GM12878 (cell line): ENCODE results near the gene MTA3. TPM values are rescaled to one million over a fixed set of nuclear protein-coding genes. Genes with fewer than 3 reads are reported as not detected.

ENCODE experiments used
- ATAC-seq: fragments of 200-7000 bp; cut with Tn5 transposase; 3 replicates; pipeline ENCODE4 v1.9.1; 2020; ENCODE audit warnings: mild to moderate bottlenecking, moderate library complexity
- BruUV-seq: library from RNA; stranded (reverse); fragments of 400-500 nt; replicated peaks from 2 replicates; lab custom pipeline; 2021; lab: Mats Ljungman, UMichigan
- CTCF ChIA-PET: fragments of 300-600 bp; sonication (Branson Sonifier 250); formaldehyde crosslinking; extraction: SDS; loops from one replicate; lab custom pipeline; 2021; ENCODE audit warnings: inconsistent platforms; lab: Yijun Ruan, JAX
- POLR2A ChIA-PET: fragments of 350-600 bp; formaldehyde crosslinking; extraction: SDS; loops from one replicate; lab custom pipeline; 2021; ENCODE audit warnings: inconsistent platforms; lab: Charles Lee
- RAD21 ChIA-PET: fragments of 300-600 bp; sonication (Branson Sonifier 250); formaldehyde crosslinking; loops from one replicate; lab custom pipeline; 2023; ENCODE audit warnings: antibody characterized with exemption; ENCODE audit not compliant: unreplicated experiment; lab: Charles Lee
- SMC1A ChIA-PET: fragments of 300-600 bp; sonication (Branson Sonifier 250); formaldehyde crosslinking; loops from one replicate; lab custom pipeline; 2023; ENCODE audit not compliant: unreplicated experiment, uncharacterized antibody; lab: Charles Lee
- DNase-seq: peaks from one replicate; pipeline ENCODE4 v3.0.0-alpha.2; 2011; ENCODE audit warnings: low read depth, low spot score
- FAIRE-seq: peaks from 3 replicates; lab custom pipeline; 2011; peaks lifted over from hg19 to GRCh38; lab: Jason Lieb, UNC
- H2AFZ ChIP-seq: 2 replicates; pipeline ENCODE4 v1.6.0; 2011; ENCODE audit warnings: low read depth, low read length, control low read depth; ENCODE audit not compliant: control insufficient read depth
- H3K27ac ChIP-seq: 2 replicates; pipeline ENCODE4 v1.5.1; 2011; ENCODE audit warnings: control low read depth; ENCODE audit not compliant: control insufficient read depth, insufficient read depth
- H3K27me3 ChIP-seq, 2 experiments: replicated peaks in 1 of 2; 2 replicates each; pipeline versions ENCODE4 v1.6.0 to v1.6.1; 2011; ENCODE audit warnings: low read length in 1 of 2; ENCODE audit not compliant: control insufficient read depth in 2 of 2, insufficient read depth in 2 of 2
- H3K36me3 ChIP-seq, 2 experiments: 2 replicates each; pipeline ENCODE4 v1.5.1; 2011; ENCODE audit warnings: low read length in 1 of 2; ENCODE audit not compliant: control insufficient read depth in 2 of 2, insufficient read depth in 2 of 2
- H3K4me1 ChIP-seq: 2 replicates; pipeline ENCODE4 v1.6.1; 2011; ENCODE audit warnings: mild to moderate bottlenecking, low read length, moderate library complexity, mixed read lengths; ENCODE audit not compliant: control insufficient read depth, insufficient read depth
- H3K4me2 ChIP-seq: 2 replicates; pipeline ENCODE4 v1.6.0; 2011; ENCODE audit warnings: control low read depth; ENCODE audit not compliant: control insufficient read depth, insufficient read depth
- H3K4me3 ChIP-seq: fragments of 200-600 bp; sonication (generic); 2 replicates; pipeline ENCODE4 v1.5.1; 2016
- H3K79me2 ChIP-seq: 2 replicates; pipeline ENCODE4 v1.6.0; 2011; ENCODE audit warnings: low read length; ENCODE audit not compliant: control insufficient read depth, insufficient read depth
- H3K9ac ChIP-seq: 2 replicates; pipeline ENCODE4 v1.8.0; 2011; ENCODE audit warnings: low read length, control low read depth, mixed read lengths; ENCODE audit not compliant: control insufficient read depth, insufficient read depth
- H3K9me3 ChIP-seq: replicated peaks from 3 replicates; pipeline ENCODE4 v1.5.1; 2011; ENCODE audit warnings: mild to moderate bottlenecking, low read length; ENCODE audit not compliant: control insufficient read depth, insufficient read depth
- H4K20me1 ChIP-seq: 2 replicates; pipeline ENCODE4 v1.6.0; 2011; ENCODE audit not compliant: control insufficient read depth, insufficient read depth
- CHD2 ChIP-seq: IDR thresholded peaks from 2 replicates; pipeline ENCODE4 v1.6.1; 2011; ENCODE audit warnings: low read depth, low read length, improper control_type of control experiment, borderline replicate concordance
- WGBS: methylation state at CpG from one replicate; pipeline ENCODE4 v1.1.6; 2016; ENCODE audit warnings: low lambda C conversion rate; ENCODE audit not compliant: insufficient replicate concordance, insufficient coverage; ENCODE audit errors: missing lambda C conversion rate; 5-methylcytosine and 5-hydroxymethylcytosine counted together
- in situ Hi-C: fragments of 300-500 bp; cut with MboI; formaldehyde crosslinking; loops from 9 replicates; pipeline ENCODE4 v1.14.3; 2018; ENCODE audit warnings: mixed read lengths
- intact Hi-C: fragments of 100-400 bp; cut with micrococcal nuclease; formaldehyde crosslinking; loops from one replicate; pipeline ENCODE4 v1.14.2; 2022; ENCODE audit not compliant: unreplicated experiment
- polyA plus RNA-seq, 11 experiments: library from polyadenylated mRNA; depleted of rRNA in 4 of 11; unstranded in 6 of 11; stranded (reverse) in 5 of 11; fragments of >200 nt; fragmentation: Nextera tagmentation in 4 of 11; fragmentation: Illumina TruSeq in 1 of 11; extraction: Ambion mirVana in 4 of 11; extraction: Trizol in 1 of 11; gene quantifications; 1 replicate in 1 of 11; 2 replicates in 10 of 11; pipeline versions ENCODE4 v1.2.1 to v1.2.3, GENCODE V29; 2011 to 2016; ENCODE audit warnings: inconsistent platforms in 2 of 11, missing spikeins in 2 of 11, low read depth in 1 of 11
- total RNA-seq, 4 experiments: library from RNA; depleted of rRNA in 3 of 4; stranded (reverse); fragments of >200 nt in 3 of 4; fragmentation: Illumina TruSeq in 1 of 4; extraction: Trizol in 1 of 4; gene quantifications; 2 replicates each; pipeline versions ENCODE4 v1.2.1 to v1.2.3, GENCODE V29; 2013 to 2021
- TF ChIP-seq, protein P1 (sequence below): IDR thresholded peaks from 2 replicates; pipeline ENCODE4 v1.6.1; 2012; ENCODE audit warnings: mild to moderate bottlenecking, low read depth, low read length
- TF ChIP-seq, protein P2 (sequence below): IDR thresholded peaks from 2 replicates; pipeline ENCODE4 v1.6.1; 2012; ENCODE audit warnings: low read length, inconsistent platforms

Gene MTA3
- total and polyA plus RNA-seq, 10 of the 15 experiments (the other 5 are each of a cell fraction or from before 2014, with no cell fraction given) = 17.6 to 45.5 (median 26.5) TPM

DNA sequence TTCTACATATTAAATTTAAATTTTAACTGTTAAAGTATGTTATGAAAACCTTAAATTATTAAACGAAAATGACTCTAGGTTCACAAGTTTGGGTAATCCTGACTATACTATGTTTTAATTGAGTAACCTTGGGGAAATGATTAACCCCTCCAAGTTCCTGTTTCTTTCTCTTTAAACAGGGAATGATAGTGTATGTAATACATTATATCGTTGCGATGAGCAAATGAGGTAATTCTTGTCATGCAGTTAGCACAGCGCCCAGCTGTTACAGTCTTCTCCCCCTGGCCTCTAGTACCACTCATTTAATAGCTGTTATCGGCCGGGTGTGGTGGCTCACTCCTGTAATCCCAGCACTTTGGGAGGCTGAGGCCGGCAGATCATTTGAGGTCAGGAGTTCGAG, 80.4 kb downstream of the MTA3 start (continued):
- TF ChIP-seq, protein P1, sequence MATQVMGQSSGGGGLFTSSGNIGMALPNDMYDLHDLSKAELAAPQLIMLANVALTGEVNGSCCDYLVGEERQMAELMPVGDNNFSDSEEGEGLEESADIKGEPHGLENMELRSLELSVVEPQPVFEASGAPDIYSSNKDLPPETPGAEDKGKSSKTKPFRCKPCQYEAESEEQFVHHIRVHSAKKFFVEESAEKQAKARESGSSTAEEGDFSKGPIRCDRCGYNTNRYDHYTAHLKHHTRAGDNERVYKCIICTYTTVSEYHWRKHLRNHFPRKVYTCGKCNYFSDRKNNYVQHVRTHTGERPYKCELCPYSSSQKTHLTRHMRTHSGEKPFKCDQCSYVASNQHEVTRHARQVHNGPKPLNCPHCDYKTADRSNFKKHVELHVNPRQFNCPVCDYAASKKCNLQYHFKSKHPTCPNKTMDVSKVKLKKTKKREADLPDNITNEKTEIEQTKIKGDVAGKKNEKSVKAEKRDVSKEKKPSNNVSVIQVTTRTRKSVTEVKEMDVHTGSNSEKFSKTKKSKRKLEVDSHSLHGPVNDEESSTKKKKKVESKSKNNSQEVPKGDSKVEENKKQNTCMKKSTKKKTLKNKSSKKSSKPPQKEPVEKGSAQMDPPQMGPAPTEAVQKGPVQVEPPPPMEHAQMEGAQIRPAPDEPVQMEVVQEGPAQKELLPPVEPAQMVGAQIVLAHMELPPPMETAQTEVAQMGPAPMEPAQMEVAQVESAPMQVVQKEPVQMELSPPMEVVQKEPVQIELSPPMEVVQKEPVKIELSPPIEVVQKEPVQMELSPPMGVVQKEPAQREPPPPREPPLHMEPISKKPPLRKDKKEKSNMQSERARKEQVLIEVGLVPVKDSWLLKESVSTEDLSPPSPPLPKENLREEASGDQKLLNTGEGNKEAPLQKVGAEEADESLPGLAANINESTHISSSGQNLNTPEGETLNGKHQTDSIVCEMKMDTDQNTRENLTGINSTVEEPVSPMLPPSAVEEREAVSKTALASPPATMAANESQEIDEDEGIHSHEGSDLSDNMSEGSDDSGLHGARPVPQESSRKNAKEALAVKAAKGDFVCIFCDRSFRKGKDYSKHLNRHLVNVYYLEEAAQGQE = no peak

DNA sequence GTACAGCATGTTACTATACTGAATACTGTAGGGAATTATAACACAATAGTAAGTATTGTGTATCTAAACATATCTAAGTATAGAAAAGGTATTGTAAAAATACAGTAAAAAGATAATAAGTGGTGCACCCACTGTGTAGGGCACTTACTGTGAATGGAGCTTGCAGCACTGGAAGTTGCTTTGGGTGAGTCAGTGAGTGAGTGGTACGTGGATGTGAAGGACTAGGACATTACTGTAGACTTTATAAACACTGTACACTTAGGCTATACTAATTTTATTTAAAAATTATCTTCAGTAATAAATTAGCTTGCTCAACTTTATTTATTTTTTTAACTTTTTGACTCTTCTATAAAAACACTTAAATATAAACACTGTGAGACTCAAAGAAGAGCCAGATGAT, 82.6 kb downstream of the MTA3 start:
- RAD21 ChIA-PET = no interaction called here
- H3K9ac ChIP-seq = no peak overlapping the region
- H3K9me3 ChIP-seq = no peaks in the 10 kb centered on the region
- DNase-seq (no peak), ATAC-seq (no peak), FAIRE-seq (no peak)
- in situ Hi-C loops = loop anchor here (25.0 kb wide), 1 partner anchor 789 kb away; no protein-coding TSS in a partner anchor
- no TSS peak for BruUV-seq
- no peak for TF ChIP-seq CHD2
- TF ChIP-seq, protein P2, sequence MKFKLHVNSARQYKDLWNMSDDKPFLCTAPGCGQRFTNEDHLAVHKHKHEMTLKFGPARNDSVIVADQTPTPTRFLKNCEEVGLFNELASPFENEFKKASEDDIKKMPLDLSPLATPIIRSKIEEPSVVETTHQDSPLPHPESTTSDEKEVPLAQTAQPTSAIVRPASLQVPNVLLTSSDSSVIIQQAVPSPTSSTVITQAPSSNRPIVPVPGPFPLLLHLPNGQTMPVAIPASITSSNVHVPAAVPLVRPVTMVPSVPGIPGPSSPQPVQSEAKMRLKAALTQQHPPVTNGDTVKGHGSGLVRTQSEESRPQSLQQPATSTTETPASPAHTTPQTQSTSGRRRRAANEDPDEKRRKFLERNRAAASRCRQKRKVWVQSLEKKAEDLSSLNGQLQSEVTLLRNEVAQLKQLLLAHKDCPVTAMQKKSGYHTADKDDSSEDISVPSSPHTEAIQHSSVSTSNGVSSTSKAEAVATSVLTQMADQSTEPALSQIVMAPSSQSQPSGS = no peak
- no peak overlapping the region for H2AFZ ChIP-seq
- CTCF ChIA-PET = interaction anchor here (0.7 to 1.8 kb wide), 2 partner anchors 12 to 38 kb away, joined by 3 to 4 read pairs; no protein-coding TSS in a partner anchor
- POLR2A ChIA-PET = no interaction called here
- H4K20me1 ChIP-seq = no peaks in the 10 kb centered on the region
- H3K27ac ChIP-seq = no peak overlapping the region
- intact Hi-C loops = no loop called here
- H3K36me3 ChIP-seq = no peaks in the 10 kb centered on the region; a peak in 2 of 4 replicates
- H3K79me2 ChIP-seq = no peaks in the 10 kb centered on the region
- no peaks in the 10 kb centered on the region for H3K4me1 ChIP-seq
- H3K4me3 ChIP-seq = no peak overlapping the region
- SMC1A ChIA-PET = interaction anchor here (0.6 to 1.4 kb wide), 2 partner anchors 13 to 55 kb away, joined by 3 to 5 read pairs; no protein-coding TSS in a partner anchor
- H3K4me2 ChIP-seq = no peak overlapping the region
- 94% methylated on average over 1 of the region's 1 CpG for WGBS
- no peaks in the 10 kb centered on the region for H3K27me3 ChIP-seq
